Effector memory CD8-positive, alpha-beta T cell (primary cell): ENCODE measurements around the gene ATG12.
A peak's percentile ranks its signal among the peaks of the same experiment; 100 is the strongest.
"Not testable (repeated sequence)": the region's sequence is repeated elsewhere in the genome, so short reads cannot be mapped to it uniquely, and the experiment has no call there.

Experiments
- ATAC-seq: fragments of 150-1000 bp; cut with Tn5 transposase; replicated peaks from 2 replicates; pipeline ENCODE4 v1.10.0; 2021; ENCODE audit warnings: mild to moderate bottlenecking, moderate library complexity
- DNase-seq, 3 experiments: peaks; one replicate each; pipeline ENCODE4 v3.0.0; 2021
- H3K27ac Mint-ChIP-seq, 2 donors: one replicate each; pipeline ENCODE4 v1.8.0; 2022; ENCODE audit warnings: mild to moderate bottlenecking in 2 of 2, mixed read lengths in 2 of 2, moderate library complexity in 2 of 2
- H3K27me3 Mint-ChIP-seq, 2 donors: one replicate each; pipeline ENCODE4 v1.8.0; 2022; ENCODE audit warnings: mixed read lengths in 2 of 2
- H3K36me3 Mint-ChIP-seq: one replicate; pipeline ENCODE4 v1.8.0; 2022; ENCODE audit warnings: mild to moderate bottlenecking, moderate library complexity, mixed read lengths; ENCODE audit not compliant: insufficient read depth
- H3K4me1 Mint-ChIP-seq, 2 donors: one replicate each; pipeline ENCODE4 v1.8.0; 2022; ENCODE audit warnings: low read depth in 2 of 2, mixed read lengths in 2 of 2
- H3K4me3 Mint-ChIP-seq, 2 donors: one replicate each; pipeline ENCODE4 v1.8.0; 2022; ENCODE audit warnings: mild to moderate bottlenecking in 2 of 2, mixed read lengths in 2 of 2, moderate library complexity in 2 of 2
- H3K9me3 Mint-ChIP-seq, 2 donors: one replicate each; pipeline ENCODE4 v1.8.0; 2022; ENCODE audit warnings: mixed read lengths in 2 of 2

The ATG12 gene

DNA sequence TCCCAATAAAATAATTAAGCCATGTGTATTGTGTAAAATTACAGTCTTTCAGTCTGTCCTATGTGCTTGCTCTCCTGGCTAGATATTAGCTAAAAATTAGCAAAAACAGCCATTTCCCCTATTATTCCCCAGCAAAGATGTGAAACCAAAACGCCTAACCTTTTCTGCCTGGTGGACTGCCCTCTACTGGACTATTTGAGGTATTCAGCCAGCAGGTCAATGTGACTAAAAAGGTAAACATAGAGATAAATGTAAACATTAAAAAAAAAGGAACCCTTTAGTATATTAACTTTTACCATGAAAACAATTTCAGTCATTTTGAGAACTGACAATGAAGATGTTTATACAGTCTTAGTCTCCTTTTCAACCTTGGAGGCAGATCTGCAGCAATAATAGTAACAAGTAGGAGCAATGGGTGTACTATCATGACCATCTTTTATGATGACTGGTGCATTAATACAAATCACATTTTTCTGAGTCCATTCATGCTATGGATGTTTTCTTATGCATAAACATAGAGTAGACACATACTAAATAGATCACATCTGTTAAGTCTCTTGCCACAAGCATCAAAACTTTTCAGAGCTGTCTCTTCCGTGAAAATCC lies 10.1 kb downstream of the ATG12 start:
- DNase-seq (peak in 1 of 3 experiments; percentile 27), ATAC-seq (peak; percentile 74)
- H3K4me1 Mint-ChIP-seq: peaks cover 4 to 20% of the 10 kb centered on the region in 2 donors
- H3K4me3 Mint-ChIP-seq: no peak overlapping the region
- no peaks in the 10 kb centered on the region for H3K9me3 Mint-ChIP-seq
- H3K36me3 Mint-ChIP-seq: peaks cover 71% of the 10 kb centered on the region
- peak overlapping the region; percentile 26 to 48 for H3K27ac Mint-ChIP-seq
- no peaks in the 10 kb centered on the region for H3K27me3 Mint-ChIP-seq

- DNase-seq: no peak
- Mint-ChIP-seq H3K4me1 (peaks cover 4 to 17% of the 10 kb centered on the region in 2 donors), H3K36me3 (peaks cover 58% of the 10 kb centered on the region), H3K27me3 (no peaks in the 10 kb centered on the region), H3K27ac (no peak overlapping the region), H3K9me3 (no peaks in the 10 kb centered on the region), H3K4me3 (no peak overlapping the region)
- ATAC-seq: no peak
Observed at GRCh38 chr5:115829913-115830312, 11.5 kb downstream of the ATG12 start.

GRCh38 chr5:115825948-115826347 lies 15.4 kb downstream of the ATG12 start:
- Mint-ChIP-seq H3K27me3 (peaks cover 2 to 4% of the 10 kb centered on the region in 2 donors), H3K4me1 (peaks cover 0 to under 1% of the 10 kb centered on the region in 2 donors), H3K9me3 (no peaks in the 10 kb centered on the region), H3K27ac (peak overlapping the region in 1 of 2 donors; percentile 4), H3K4me3 (no peak overlapping the region), H3K36me3 (peaks cover 22% of the 10 kb centered on the region)
- no peak for ATAC-seq
- DNase-seq: no peak

GRCh38 chr5:115824983-115825382 lies 16.4 kb downstream of the ATG12 start:
- not testable (repeated sequence) for H3K27ac Mint-ChIP-seq, H3K9me3 Mint-ChIP-seq, ATAC-seq, DNase-seq, H3K4me1 Mint-ChIP-seq, H3K4me3 Mint-ChIP-seq
- peaks cover 11 to 14% of the 10 kb centered on the region in 2 donors for H3K27me3 Mint-ChIP-seq
- H3K36me3 Mint-ChIP-seq: peaks cover 16% of the 10 kb centered on the region

GRCh38 chr5:115820846-115821245 lies 20.5 kb downstream of the ATG12 start:
- DNase-seq (no peak), ATAC-seq (no peak)
- Mint-ChIP-seq H3K27me3 (peaks cover 48 to 52% of the 10 kb centered on the region in 2 donors), H3K36me3 (no peaks in the 10 kb centered on the region), H3K4me3 (no peak overlapping the region), H3K9me3 (no peaks in the 10 kb centered on the region), H3K27ac (no peak overlapping the region), H3K4me1 (peaks cover 0 to 7% of the 10 kb centered on the region in 2 donors)

GRCh38 chr5:115818821-115819220 lies 22.5 kb downstream of the ATG12 start:
- Mint-ChIP-seq H3K36me3 (peaks cover 4% of the 10 kb centered on the region), H3K9me3 (no peaks in the 10 kb centered on the region), H3K4me1 (peaks cover 6 to 14% of the 10 kb centered on the region in 2 donors), H3K4me3 (no peak overlapping the region), H3K27me3 (peaks cover 67 to 72% of the 10 kb centered on the region in 2 donors), H3K27ac (no peak overlapping the region)
- DNase-seq (no peak), ATAC-seq (no peak)

DNA sequence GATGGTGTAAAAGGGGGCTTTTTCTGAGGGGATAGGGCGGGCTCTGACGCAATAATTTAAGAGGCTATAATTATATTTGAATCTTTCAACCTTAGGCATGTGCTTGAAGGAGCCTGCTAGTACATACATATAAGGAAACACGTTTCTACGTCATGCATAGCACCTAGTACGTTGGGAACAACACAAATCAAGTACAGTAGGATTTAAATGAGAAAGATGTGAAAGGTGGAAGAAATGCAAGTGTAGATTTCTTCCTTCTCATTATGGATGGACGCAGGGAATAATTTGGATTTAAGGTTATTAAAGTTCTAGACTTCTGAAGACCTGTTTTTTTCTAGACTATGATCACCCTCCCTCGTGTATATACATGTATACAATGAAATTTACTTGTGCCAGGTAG lies 24.0 kb downstream of the ATG12 start:
- Mint-ChIP-seq H3K4me3 (no peak overlapping the region), H3K9me3 (no peaks in the 10 kb centered on the region)

GRCh38 chr5:115816226-115817081 lies 24.9 kb downstream of the ATG12 start, which contains the start of gene CDO1:
Gene CDO1, minus strand, starts transcription at chr5:115816659. Its CDS starts 262 bp downstream, at chr5:115816397.
- ATAC-seq: peak; percentile 72
- Mint-ChIP-seq H3K4me1 (peaks cover 6 to 16% of the 10 kb centered on the region in 2 donors), H3K27me3 (peaks cover 84 to 95% of the 10 kb centered on the region in 2 donors), H3K9me3 (no peaks in the 10 kb centered on the region), H3K4me3 (peak within 1 kb of the TSS; percentile 60 to 70), H3K36me3 (peaks cover 4% of the 10 kb centered on the region), H3K27ac (no peak within 1 kb of the TSS)
- peak in 2 of 3 experiments; percentile 11 to 13 for DNase-seq

More for the DNA sequence above, 24.0 kb downstream of the ATG12 start:
- ATAC-seq (no peak), DNase-seq (no peak)
- peaks cover 6 to 16% of the 10 kb centered on the region in 2 donors for H3K4me1 Mint-ChIP-seq
- H3K27me3 Mint-ChIP-seq: peaks cover 77 to 86% of the 10 kb centered on the region in 2 donors
- no peak overlapping the region for H3K27ac Mint-ChIP-seq
- H3K36me3 Mint-ChIP-seq: peaks cover 4% of the 10 kb centered on the region

DNA sequence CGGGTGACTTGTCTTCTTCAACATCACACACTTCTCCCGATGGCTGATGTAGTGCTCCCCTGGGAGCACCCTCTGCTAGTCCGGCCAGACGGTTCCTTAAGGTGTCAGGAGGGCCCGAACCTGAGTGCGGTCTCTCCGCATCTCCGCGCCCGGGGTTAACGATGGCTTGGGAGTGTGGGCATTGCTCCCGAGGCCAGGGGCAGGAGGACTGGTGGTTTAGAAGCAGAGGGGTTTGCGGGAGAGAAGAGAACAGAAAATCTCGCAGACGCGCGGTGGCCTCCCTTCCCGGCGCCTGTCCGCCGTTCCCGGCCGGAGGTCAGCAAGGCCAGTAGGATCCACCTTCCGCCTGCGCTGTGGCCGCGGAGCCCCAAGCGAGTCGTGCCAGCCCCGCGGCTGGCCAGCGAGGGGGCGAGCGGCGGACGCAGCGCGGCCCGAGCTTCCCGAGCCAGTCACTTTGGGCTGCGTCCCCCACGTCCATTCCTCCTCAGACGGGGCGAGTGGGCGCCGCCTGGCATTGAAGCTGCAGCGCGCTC lies 25.6 kb downstream of the ATG12 start:
- Mint-ChIP-seq H3K4me1 (peaks cover 6 to 16% of the 10 kb centered on the region in 2 donors), H3K27ac (no peak overlapping the region), H3K9me3 (no peaks in the 10 kb centered on the region), H3K4me3 (peak overlapping the region; percentile 60 to 70), H3K27me3 (peaks cover 87 to 97% of the 10 kb centered on the region in 2 donors), H3K36me3 (peaks cover 4% of the 10 kb centered on the region)
- ATAC-seq (no peak), DNase-seq (no peak)

DNA sequence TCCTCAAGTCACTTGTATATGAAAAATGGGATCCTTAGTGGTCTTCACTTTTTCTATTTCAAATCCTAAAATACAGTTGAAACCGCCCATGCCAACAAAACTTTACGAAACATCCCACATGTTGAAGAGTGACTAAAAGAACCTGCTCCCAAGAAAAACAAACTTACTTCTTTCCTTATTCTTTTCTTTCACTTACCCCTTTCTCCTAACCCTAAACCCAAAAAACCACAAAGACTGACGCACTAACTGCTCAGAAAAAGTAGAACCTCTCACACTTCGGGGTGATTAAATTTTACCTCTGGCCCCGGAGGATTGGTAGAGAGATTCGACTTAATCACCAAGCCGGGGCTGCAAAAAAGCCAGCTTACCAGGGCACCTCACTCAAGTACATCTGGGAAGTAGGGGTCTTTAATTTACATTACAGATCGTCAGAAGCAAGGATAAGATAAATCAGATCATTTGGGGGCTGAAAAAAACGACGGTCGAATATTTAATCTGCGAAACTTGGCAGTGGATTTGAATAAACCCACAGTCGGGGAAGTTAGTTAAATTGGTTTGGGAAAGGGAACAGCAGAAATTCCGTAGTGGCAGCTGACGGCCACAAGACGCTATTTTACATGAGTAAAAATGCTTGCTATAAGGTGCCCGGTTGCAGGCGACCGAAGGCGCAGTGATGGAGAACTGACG lies 26.2 kb downstream of the ATG12 start:
- peaks cover 4% of the 10 kb centered on the region for H3K36me3 Mint-ChIP-seq
- no peaks in the 10 kb centered on the region for H3K9me3 Mint-ChIP-seq
- H3K27me3 Mint-ChIP-seq: peaks cover 83 to 90% of the 10 kb centered on the region in 2 donors
- no peak for ATAC-seq
- DNase-seq: no peak
- H3K4me3 Mint-ChIP-seq: peak overlapping the region; percentile 56 to 63
- H3K27ac Mint-ChIP-seq: no peak overlapping the region
- H3K4me1 Mint-ChIP-seq: peaks cover 6 to 16% of the 10 kb centered on the region in 2 donors

- peaks cover 6 to 16% of the 10 kb centered on the region in 2 donors for H3K4me1 Mint-ChIP-seq
- H3K9me3 Mint-ChIP-seq: no peaks in the 10 kb centered on the region
- ATAC-seq (peak; percentile 54), DNase-seq (no peak)
- no peak overlapping the region for H3K27ac Mint-ChIP-seq
- H3K36me3 Mint-ChIP-seq: peaks cover 4% of the 10 kb centered on the region
- H3K4me3 Mint-ChIP-seq: no peak overlapping the region
- H3K27me3 Mint-ChIP-seq: peaks cover 69 to 76% of the 10 kb centered on the region in 2 donors
Observed at GRCh38 chr5:115813719-115814118, 27.6 kb downstream of the ATG12 start.

DNA sequence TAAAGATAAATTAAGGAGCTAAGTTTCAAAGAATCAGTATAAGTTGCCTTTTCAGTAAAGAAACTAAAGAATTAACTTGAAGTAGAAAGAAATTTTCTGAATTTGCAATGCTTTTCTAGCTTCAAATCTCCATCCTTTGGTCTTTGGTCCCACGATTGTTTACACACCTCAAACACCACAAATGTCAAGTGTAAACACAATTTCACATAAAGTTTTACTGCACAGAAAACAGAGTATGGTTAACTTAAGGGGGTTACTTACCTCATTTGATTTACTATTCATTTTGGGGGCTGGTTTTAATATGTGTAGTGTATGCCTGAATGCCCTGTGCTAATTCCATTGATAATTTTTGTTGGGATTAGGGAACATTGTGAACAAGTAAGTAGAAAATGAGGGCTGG lies 29.0 kb downstream of the ATG12 start:
- no peak for DNase-seq
- H3K4me3 Mint-ChIP-seq: no peak overlapping the region
- no peaks in the 10 kb centered on the region for H3K9me3 Mint-ChIP-seq
- H3K27me3 Mint-ChIP-seq: peaks cover 61 to 66% of the 10 kb centered on the region in 2 donors
- H3K36me3 Mint-ChIP-seq: peaks cover 4% of the 10 kb centered on the region
- H3K4me1 Mint-ChIP-seq: peaks cover 6 to 16% of the 10 kb centered on the region in 2 donors
- no peak for ATAC-seq
- no peak overlapping the region for H3K27ac Mint-ChIP-seq

DNA sequence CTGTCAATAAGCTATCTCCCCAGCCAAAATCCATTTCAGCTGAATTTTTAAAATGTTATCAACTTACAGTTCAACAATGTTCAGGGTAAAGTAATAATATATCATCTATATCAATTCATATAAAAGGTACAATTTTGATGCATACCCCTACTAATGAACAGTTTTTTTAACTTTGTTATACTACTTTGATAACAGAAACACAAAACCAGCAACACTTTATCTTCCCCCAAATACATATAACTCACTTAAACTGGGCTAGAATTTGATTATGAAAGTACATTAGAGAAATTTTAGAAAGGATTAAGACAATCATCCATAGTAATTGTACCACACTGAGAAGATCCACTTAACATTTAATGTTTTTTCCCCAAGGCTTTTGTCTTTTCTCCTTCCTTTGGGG lies 30.0 kb downstream of the ATG12 start:
- DNase-seq (no peak), ATAC-seq (no peak)
- Mint-ChIP-seq H3K9me3 (no peaks in the 10 kb centered on the region), H3K27ac (no peak overlapping the region), H3K4me1 (peaks cover 6 to 13% of the 10 kb centered on the region in 2 donors), H3K4me3 (no peak overlapping the region), H3K36me3 (peaks cover 4% of the 10 kb centered on the region), H3K27me3 (peaks cover 54 to 56% of the 10 kb centered on the region in 2 donors)
